K562 (cell line): ENCODE results near the gene BHLHE40. TPM values are rescaled to one million over a fixed set of nuclear protein-coding genes. Genes with fewer than 3 reads are reported as not detected.

Source experiments
- ATAC-seq: fragments of 200-7000 bp; cut with Tn5 transposase; 3 replicates; pipeline ENCODE4 v1.9.1; 2020; ENCODE audit warnings: moderate library complexity
- BruUV-seq: library from RNA; stranded (reverse); fragments of 400-500 nt; replicated peaks from 2 replicates; lab custom pipeline; 2021; lab: Mats Ljungman, UMichigan
- CTCF ChIA-PET: fragments of 300-600 bp; formaldehyde crosslinking; extraction: SDS; loops from one replicate; lab custom pipeline; 2021; ENCODE audit warnings: low intra/inter-chr PET ratio; lab: Yijun Ruan, JAX
- POLR2A ChIA-PET: fragments of 300-600, 350-650 bp; sonication (Branson Sonifier 250); formaldehyde crosslinking; extraction: SDS; loops from one replicate; lab custom pipeline; 2021; ENCODE audit warnings: antibody characterized with exemption, inconsistent platforms; lab: Yijun Ruan, JAX
- DNase-seq, 4 experiments: peaks; one replicate each; pipeline versions ENCODE4 v3.0.0 to v3.0.0-alpha.2; 2011 to 2018; ENCODE audit warnings: low spot score in 3 of 4, mixed read lengths in 3 of 4; ENCODE audit errors: extremely low read depth in 1 of 4
- FAIRE-seq: peaks from 2 replicates; lab custom pipeline; 2011; peaks lifted over from hg19 to GRCh38; lab: Jason Lieb, UNC
- H2AFZ ChIP-seq: 2 replicates; pipeline ENCODE4 v1.6.0; 2011; ENCODE audit warnings: low read depth, low read length, control low read depth, inconsistent platforms
- H3K27ac ChIP-seq: fragments of 200-600 bp; 3 replicates; pipeline ENCODE4 v1.8.0; 2011; ENCODE audit warnings: low read depth, mild to moderate bottlenecking, control low read depth, inconsistent platforms, low read length, moderate library complexity, mixed read lengths; ENCODE audit errors: extremely low read depth
- H3K27me3 ChIP-seq, 2 experiments: fragments of 300-600 bp in 1 of 2; 2 replicates in 1 of 2; 3 replicates in 1 of 2; pipeline versions ENCODE4 v1.6.0 to v1.8.0; 2011; ENCODE audit warnings: inconsistent platforms in 2 of 2, low read length in 2 of 2, mild to moderate bottlenecking in 1 of 2, mixed read lengths in 1 of 2, moderate library complexity in 1 of 2; ENCODE audit not compliant: control insufficient read depth in 2 of 2, insufficient read depth in 2 of 2
- H3K36me3 ChIP-seq: fragments of 300-600 bp; 3 replicates; pipeline ENCODE4 v1.8.0; 2011; ENCODE audit warnings: mild to moderate bottlenecking, low read length, inconsistent platforms; ENCODE audit not compliant: control insufficient read depth, insufficient read depth
- H3K4me1 ChIP-seq, 2 experiments: fragments of 200-600 bp in 1 of 2; replicated peaks in 1 of 2; 2 replicates in 1 of 2; 3 replicates in 1 of 2; pipeline versions ENCODE4 v1.5.1 to v1.8.0; 2011; ENCODE audit warnings: inconsistent platforms in 2 of 2, low read length in 2 of 2, mild to moderate bottlenecking in 1 of 2, mixed read lengths in 1 of 2, moderate library complexity in 1 of 2; ENCODE audit not compliant: control insufficient read depth in 2 of 2, insufficient read depth in 2 of 2
- H3K4me2 ChIP-seq: 2 replicates; pipeline ENCODE4 v1.6.1; 2011; ENCODE audit warnings: low read length, control low read depth, inconsistent platforms, mixed read lengths; ENCODE audit not compliant: insufficient read depth
- H3K4me3 ChIP-seq: fragments of 200-600 bp; sonication (generic), shearing (Covaris generic); 2 replicates; pipeline ENCODE4 v1.5.1; 2016; ENCODE audit warnings: control low read depth, inconsistent platforms
- H3K79me2 ChIP-seq: fragments of 200-600 bp; 3 replicates; pipeline ENCODE4 v1.8.0; 2011; ENCODE audit warnings: low read length, inconsistent platforms; ENCODE audit not compliant: control insufficient read depth, insufficient read depth
- H3K9ac ChIP-seq, 2 experiments: 2 replicates each; pipeline versions ENCODE4 v1.6.0 to v1.6.1; 2011; ENCODE audit warnings: low read depth in 2 of 2, low read length in 2 of 2, control low read depth in 1 of 2, inconsistent platforms in 1 of 2, mild to moderate bottlenecking in 1 of 2, mixed read lengths in 1 of 2; ENCODE audit not compliant: insufficient read depth in 1 of 2
- H3K9me1 ChIP-seq: one replicate; pipeline ENCODE4 v1.6.0; 2011; ENCODE audit warnings: inconsistent platforms, mild to moderate bottlenecking, low read length, moderate library complexity; ENCODE audit not compliant: control insufficient read depth, insufficient read depth
- H3K9me3 ChIP-seq: replicated peaks from 2 replicates; pipeline ENCODE4 v1.5.1; 2011; ENCODE audit warnings: low read depth, low read length, inconsistent platforms; ENCODE audit not compliant: control insufficient read depth, insufficient read depth
- H4K20me1 ChIP-seq: replicated peaks from 2 replicates; pipeline ENCODE4 v1.6.1; 2011; ENCODE audit warnings: low read length, inconsistent platforms, mixed read lengths; ENCODE audit not compliant: control insufficient read depth, insufficient read depth
- ZNF274 ChIP-seq: IDR thresholded peaks from 2 replicates; pipeline ENCODE4 v1.6.1; 2011; ENCODE audit warnings: low read depth, mild to moderate bottlenecking, low read length, moderate library complexity, borderline replicate concordance
- ZNF830 ChIP-seq: fragments of 250-450 bp; sonication (Bioruptor Pico); IDR thresholded peaks from 2 replicates; pipeline ENCODE4 v1.5.0; 2021; ENCODE audit warnings: mild to moderate bottlenecking
- WGBS: fragments of 100-300 bp; shearing (Covaris generic); methylation state at CpG from one replicate; pipeline ENCODE4 v1.1.6; 2016; ENCODE audit warnings: low coverage, mixed read lengths; ENCODE audit not compliant: insufficient coverage; ENCODE audit errors: missing lambda C conversion rate; 5-methylcytosine and 5-hydroxymethylcytosine counted together
- in situ Hi-C: fragments of 300-500 bp; cut with MboI; formaldehyde crosslinking; loops from 4 replicates; pipeline ENCODE4 v1.15.0; 2018; ENCODE audit warnings: inconsistent platforms, mixed read lengths
- intact Hi-C: fragments of 100-400 bp; cut with micrococcal nuclease; formaldehyde crosslinking; loops from 2 replicates; pipeline ENCODE4 v1.14.2; 2022
- polyA plus RNA-seq, 8 experiments: library from polyadenylated mRNA; depleted of rRNA in 4 of 8; stranded (reverse) in 5 of 8; unstranded in 3 of 8; fragments of >200 nt; fragmentation: Nextera tagmentation in 2 of 8; fragmentation: Illumina TruSeq in 1 of 8; extraction: Ambion mirVana in 2 of 8; extraction: Trizol in 1 of 8; gene quantifications; 2 replicates each; pipeline versions ENCODE4 v1.2.1 to v1.2.3, GENCODE V29; 2011 to 2014; ENCODE audit warnings: inconsistent platforms in 1 of 8, missing spikeins in 1 of 8
- total RNA-seq, 7 experiments: library from RNA; depleted of rRNA in 6 of 7; stranded (reverse); fragments of >200 nt in 6 of 7; fragmentation: Illumina TruSeq in 2 of 7; extraction: Trizol in 2 of 7; gene quantifications; 2 replicates each; pipeline versions ENCODE4 v1.2.1 to v1.2.3, GENCODE V29; 2011 to 2021; ENCODE audit warnings: low replicate concordance in 1 of 7
- TF ChIP-seq, protein P1 (sequence below): fragments of 200-400 bp; formaldehyde crosslinking; IDR thresholded peaks from 2 replicates; pipeline ENCODE4 v1.6.1; 2017; ENCODE audit warnings: mild to moderate bottlenecking, low read depth, low read length, moderate library complexity

BHLHE40 gene
- total and polyA plus RNA-seq, 9 of the 15 experiments (the other 6 are each of a cell fraction or from before 2014, with no cell fraction given): 12.0 to 83.9 (median 31.4) TPM

- CTCF ChIA-PET: no interaction called here
- 79% methylated on average over 5 of the region's 7 CpGs for WGBS
- H3K4me1 ChIP-seq: peaks cover 45 to 82% of the 10 kb centered on the region in 2 experiments
- H3K79me2 ChIP-seq: no peaks in the 10 kb centered on the region
- intact Hi-C loops (no loop called here), in situ Hi-C loops (no loop called here)
- no peak overlapping the region for H3K4me3 ChIP-seq
- no peak overlapping the region for H2AFZ ChIP-seq
- BruUV-seq: no TSS peak
- TF ChIP-seq ZNF274 (no peak), ZNF830 (CRISPR knock-in tag) (0 out of 2 replicates have a peak, but pooled peaks have one; percentile 39)
- TF ChIP-seq, protein P1, sequence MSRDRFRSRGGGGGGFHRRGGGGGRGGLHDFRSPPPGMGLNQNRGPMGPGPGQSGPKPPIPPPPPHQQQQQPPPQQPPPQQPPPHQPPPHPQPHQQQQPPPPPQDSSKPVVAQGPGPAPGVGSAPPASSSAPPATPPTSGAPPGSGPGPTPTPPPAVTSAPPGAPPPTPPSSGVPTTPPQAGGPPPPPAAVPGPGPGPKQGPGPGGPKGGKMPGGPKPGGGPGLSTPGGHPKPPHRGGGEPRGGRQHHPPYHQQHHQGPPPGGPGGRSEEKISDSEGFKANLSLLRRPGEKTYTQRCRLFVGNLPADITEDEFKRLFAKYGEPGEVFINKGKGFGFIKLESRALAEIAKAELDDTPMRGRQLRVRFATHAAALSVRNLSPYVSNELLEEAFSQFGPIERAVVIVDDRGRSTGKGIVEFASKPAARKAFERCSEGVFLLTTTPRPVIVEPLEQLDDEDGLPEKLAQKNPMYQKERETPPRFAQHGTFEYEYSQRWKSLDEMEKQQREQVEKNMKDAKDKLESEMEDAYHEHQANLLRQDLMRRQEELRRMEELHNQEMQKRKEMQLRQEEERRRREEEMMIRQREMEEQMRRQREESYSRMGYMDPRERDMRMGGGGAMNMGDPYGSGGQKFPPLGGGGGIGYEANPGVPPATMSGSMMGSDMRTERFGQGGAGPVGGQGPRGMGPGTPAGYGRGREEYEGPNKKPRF: no peak
- no peaks in the 10 kb centered on the region for H3K9me3 ChIP-seq
- peak overlapping the region in 1 of 2 experiments; percentile 23; a peak in 1 of 4 replicates for H3K9ac ChIP-seq
- POLR2A ChIA-PET: interaction anchor here (0.7 to 1.4 kb wide), 3 partner anchors 11 to 182 kb away, joined by 3 to 4 read pairs (median 3); no protein-coding TSS in a partner anchor
- H3K27me3 ChIP-seq: no peaks in the 10 kb centered on the region
- FAIRE-seq (no peak), DNase-seq (no peak), ATAC-seq (no peak)
- no peaks in the 10 kb centered on the region for H3K9me1 ChIP-seq
- H3K4me2 ChIP-seq: no peak overlapping the region
- no peak overlapping the region for H3K27ac ChIP-seq
- no peaks in the 10 kb centered on the region for H4K20me1 ChIP-seq
- H3K36me3 ChIP-seq: no peaks in the 10 kb centered on the region
These were observed 18.7 kb downstream of the BHLHE40 start for GRCh38 chr3:4997946-4998345.
